CD4-positive, alpha-beta T cell (primary cell): Measurements from ENCODE around the gene D2HGDH. TPM values are rescaled to one million over a fixed set of nuclear protein-coding genes. Genes with fewer than 3 reads are reported as not detected.
A peak's percentile ranks its signal among the peaks of the same experiment; 100 is the strongest.

Source experiments
- ATAC-seq: fragments of 200-7000 bp; cut with Tn5 transposase; one replicate; pipeline ENCODE4 v1.10.0; 2022; ENCODE audit warnings: mild to moderate bottlenecking; ENCODE audit not compliant: poor library complexity
- CTCF ChIA-PET: fragments of 350-600 bp; sonication (Branson Sonifier 250); formaldehyde crosslinking; loops from one replicate; lab custom pipeline; 2021; ENCODE audit warnings: antibody characterized with exemption, inconsistent platforms; lab: Charles Lee
- POLR2A ChIA-PET: fragments of 350-600 bp; sonication (Branson Sonifier 250); formaldehyde crosslinking; loops from one replicate; lab custom pipeline; 2021; ENCODE audit warnings: antibody characterized with exemption, inconsistent platforms; lab: Charles Lee
- DNase-seq, 14 experiments: peaks; one replicate each; pipeline ENCODE4 v3.0.0-alpha.2; 2013 to 2020; ENCODE audit warnings: mixed read lengths in 2 of 14
- H3K27ac ChIP-seq, 2 donors: one replicate each; pipeline versions ENCODE4 v1.5.1 to v1.7.0; 2013; ENCODE audit warnings: low read length in 2 of 2, low read depth in 1 of 2, mild to moderate bottlenecking in 1 of 2
- H3K27me3 ChIP-seq, 2 experiments: 1 replicate in 1 of 2; 2 replicates in 1 of 2; pipeline versions ENCODE4 v1.6.1 to v1.7.0; 2013; ENCODE audit warnings: low read length in 2 of 2, control low read depth in 1 of 2, mild to moderate bottlenecking in 1 of 2, moderate library complexity in 1 of 2; ENCODE audit not compliant: insufficient read depth in 2 of 2, control insufficient read depth in 1 of 2
- H3K36me3 ChIP-seq: one replicate; pipeline ENCODE4 v1.6.1; 2013; ENCODE audit warnings: low read length, control low read depth; ENCODE audit not compliant: insufficient read depth
- H3K4me1 ChIP-seq: one replicate; pipeline ENCODE4 v1.6.1; 2013; ENCODE audit warnings: low read length, control low read depth; ENCODE audit not compliant: insufficient read depth
- H3K4me3 ChIP-seq: one replicate; pipeline ENCODE4 v1.5.1; 2013; ENCODE audit warnings: mild to moderate bottlenecking, low read length, moderate library complexity
- H3K9me3 ChIP-seq, 2 experiments: 1 replicate in 1 of 2; 2 replicates in 1 of 2; pipeline versions ENCODE4 v1.6.1 to v1.7.0; 2013; ENCODE audit warnings: low read length in 2 of 2, mild to moderate bottlenecking in 2 of 2, control low read depth in 1 of 2, moderate library complexity in 1 of 2; ENCODE audit not compliant: control insufficient read depth in 1 of 2, insufficient read depth in 1 of 2
- H3K27ac Mint-ChIP-seq: one replicate; pipeline ENCODE4 v1.8.0; 2020; ENCODE audit warnings: mixed read lengths
- H3K27me3 Mint-ChIP-seq: one replicate; pipeline ENCODE4 v1.8.0; 2021; ENCODE audit warnings: mixed read lengths
- H3K36me3 Mint-ChIP-seq: one replicate; pipeline ENCODE4 v1.8.0; 2021; ENCODE audit warnings: low read depth, mixed read lengths
- H3K4me1 Mint-ChIP-seq: one replicate; pipeline ENCODE4 v1.8.0; 2021; ENCODE audit warnings: low read depth, mixed read lengths
- H3K4me3 Mint-ChIP-seq: one replicate; pipeline ENCODE4 v1.8.0; 2020; ENCODE audit warnings: mild to moderate bottlenecking, mixed read lengths
- H3K9me3 Mint-ChIP-seq: one replicate; pipeline ENCODE4 v1.8.0; 2020; ENCODE audit warnings: mixed read lengths
- intact Hi-C, 2 experiments: fragments of 100-400 bp; cut with DNase I in 1 of 2; cut with micrococcal nuclease in 1 of 2; formaldehyde crosslinking; loops; one replicate each; pipeline versions ENCODE4 v1.15.1 to v1.9.0; 2023 to 2025; cut with DNase I, micrococcal nuclease
- total RNA-seq, 174 experiments: library from RNA in 2 of 174; stranded (reverse) in 2 of 174; gene quantifications; one replicate each; pipeline ENCODE4 v1.2.3 and lab custom pipeline; 2021 to 2026
- TF ChIP-seq, protein P1 (sequence below): fragments of 200-600 bp; IDR thresholded peaks from one replicate; pipeline ENCODE4 v1.8.0; 2022; ENCODE audit warnings: antibody characterized with exemption, mild to moderate bottlenecking

D2HGDH gene
- total RNA-seq, 2 experiments from 2014 or later, result 27.6 to 30.6 TPM

DNA sequence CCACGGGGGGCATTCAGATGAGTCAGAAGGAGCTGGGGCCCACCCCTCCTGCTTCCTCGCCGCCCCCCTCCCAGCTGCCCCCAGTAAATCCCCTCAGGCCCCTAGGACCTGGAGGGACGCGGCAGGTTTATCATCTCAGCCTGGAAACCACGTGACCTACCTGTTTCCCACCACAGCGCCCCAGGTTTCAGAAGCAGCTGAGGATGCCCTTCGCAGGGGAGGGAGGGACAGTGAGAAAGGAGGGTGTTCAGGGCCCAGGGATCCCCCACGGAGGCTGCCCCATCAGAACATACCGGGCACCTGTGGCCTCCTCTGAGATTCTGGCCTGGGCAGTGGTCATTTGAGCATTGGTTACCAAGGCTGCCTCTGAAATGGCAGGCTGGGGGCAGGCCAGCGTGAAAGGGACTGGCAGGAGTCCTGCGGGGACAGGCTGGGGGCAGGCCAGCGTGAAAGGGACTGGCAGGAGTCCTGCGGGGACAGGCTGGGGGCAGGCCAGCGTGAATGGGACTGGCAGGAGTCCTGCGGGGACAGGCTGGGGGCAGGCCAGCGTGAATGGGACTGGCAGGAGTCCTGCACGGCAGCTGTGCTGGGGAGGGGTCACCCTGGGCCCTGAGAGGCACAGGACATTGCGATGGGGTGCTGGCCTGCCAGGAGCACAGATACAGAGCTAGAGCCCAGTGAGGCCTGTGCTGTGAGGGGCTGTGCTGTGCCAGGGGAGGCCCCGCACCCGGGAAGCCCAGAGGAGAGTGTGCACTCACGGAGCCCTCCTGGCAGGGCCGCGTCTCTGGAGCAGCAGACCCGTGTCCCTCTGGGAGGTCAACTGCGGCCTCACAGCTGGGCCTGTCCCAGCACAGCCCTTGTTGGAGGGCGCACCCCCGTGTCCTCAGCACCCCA lies 76.1 kb downstream of the D2HGDH start:
- Histone ChIP-seq H3K4me1 (peaks cover 15% of the 10 kb centered on the region), H3K27me3 (no peaks in the 10 kb centered on the region), H3K4me3 (no peak overlapping the region), H3K9me3 (no peaks in the 10 kb centered on the region), H3K36me3 (no peaks in the 10 kb centered on the region), H3K27ac (no peak overlapping the region)
- Mint-ChIP-seq H3K4me3 (no peak overlapping the region), H3K27ac (no peak overlapping the region), H3K27me3 (peaks cover 11% of the 10 kb centered on the region), H3K36me3 (no peaks in the 10 kb centered on the region), H3K4me1 (peaks cover 5% of the 10 kb centered on the region), H3K9me3 (no peaks in the 10 kb centered on the region)
- intact Hi-C loops, result loop anchor here in 1 of 2 experiments (10.0 kb wide), 1 partner anchor 54 kb away; the partner anchor contains the start of gene RTP5
- DNase-seq, result peak in 1 of 14 experiments; percentile 21
- POLR2A ChIA-PET, result no interaction called here
- no peak for ATAC-seq
- CTCF ChIA-PET, result no interaction called here
- TF ChIP-seq, protein P1, sequence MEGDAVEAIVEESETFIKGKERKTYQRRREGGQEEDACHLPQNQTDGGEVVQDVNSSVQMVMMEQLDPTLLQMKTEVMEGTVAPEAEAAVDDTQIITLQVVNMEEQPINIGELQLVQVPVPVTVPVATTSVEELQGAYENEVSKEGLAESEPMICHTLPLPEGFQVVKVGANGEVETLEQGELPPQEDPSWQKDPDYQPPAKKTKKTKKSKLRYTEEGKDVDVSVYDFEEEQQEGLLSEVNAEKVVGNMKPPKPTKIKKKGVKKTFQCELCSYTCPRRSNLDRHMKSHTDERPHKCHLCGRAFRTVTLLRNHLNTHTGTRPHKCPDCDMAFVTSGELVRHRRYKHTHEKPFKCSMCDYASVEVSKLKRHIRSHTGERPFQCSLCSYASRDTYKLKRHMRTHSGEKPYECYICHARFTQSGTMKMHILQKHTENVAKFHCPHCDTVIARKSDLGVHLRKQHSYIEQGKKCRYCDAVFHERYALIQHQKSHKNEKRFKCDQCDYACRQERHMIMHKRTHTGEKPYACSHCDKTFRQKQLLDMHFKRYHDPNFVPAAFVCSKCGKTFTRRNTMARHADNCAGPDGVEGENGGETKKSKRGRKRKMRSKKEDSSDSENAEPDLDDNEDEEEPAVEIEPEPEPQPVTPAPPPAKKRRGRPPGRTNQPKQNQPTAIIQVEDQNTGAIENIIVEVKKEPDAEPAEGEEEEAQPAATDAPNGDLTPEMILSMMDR, result no peak

DNA sequence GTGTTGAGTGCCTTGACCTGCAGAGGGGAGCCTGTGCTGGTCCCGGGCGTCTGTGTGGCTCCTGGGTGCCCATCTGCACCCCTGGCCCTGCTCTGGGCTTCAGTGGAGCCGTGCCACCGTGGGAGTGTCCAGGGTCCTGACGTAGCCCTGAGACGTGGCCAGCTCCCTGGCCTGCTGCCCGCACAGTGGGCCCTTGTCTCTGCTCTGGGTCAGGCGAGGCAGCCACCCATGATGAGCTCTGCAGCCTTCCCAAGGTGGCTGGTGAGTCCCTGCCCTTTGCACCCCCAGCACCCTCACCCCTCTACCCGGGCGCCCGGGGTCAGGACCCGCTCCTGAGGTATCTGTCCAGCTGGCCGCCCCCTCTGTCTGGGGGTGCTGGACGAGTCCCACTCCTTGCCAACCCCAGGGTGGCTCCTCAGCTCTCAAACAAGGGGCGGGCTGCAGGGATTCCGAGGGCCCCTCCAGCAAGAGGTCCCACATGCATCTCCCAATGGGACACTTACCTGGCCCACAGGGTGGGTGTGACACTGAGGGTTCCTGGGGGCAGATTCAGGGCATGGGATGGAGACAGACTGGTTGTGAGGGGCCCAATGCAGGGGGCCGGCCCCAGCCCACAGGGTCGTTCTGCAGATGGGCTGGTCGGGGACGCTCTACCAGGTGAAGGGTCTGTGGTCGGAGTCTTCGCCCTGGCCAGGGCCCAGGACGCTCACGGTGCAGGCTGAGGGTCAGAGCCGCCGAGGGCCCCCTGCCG lies 76.9 kb downstream of the D2HGDH start:
- POLR2A ChIA-PET, result no interaction called here
- Mint-ChIP-seq H3K27me3 (peaks cover 11% of the 10 kb centered on the region), H3K36me3 (no peaks in the 10 kb centered on the region), H3K27ac (no peak overlapping the region), H3K9me3 (no peaks in the 10 kb centered on the region), H3K4me3 (no peak overlapping the region), H3K4me1 (peaks cover 5% of the 10 kb centered on the region)
- Histone ChIP-seq H3K27ac (no peak overlapping the region), H3K27me3 (no peaks in the 10 kb centered on the region), H3K4me1 (peaks cover 15% of the 10 kb centered on the region), H3K36me3 (no peaks in the 10 kb centered on the region), H3K4me3 (no peak overlapping the region), H3K9me3 (no peaks in the 10 kb centered on the region)
- DNase-seq (no peak), ATAC-seq (no peak)
- intact Hi-C loops, result loop anchor here in 1 of 2 experiments (10.0 kb wide), 1 partner anchor 53 kb away; the partner anchor contains the start of gene RTP5
- CTCF ChIA-PET, result no interaction called here
- TF ChIP-seq, protein P1, result no peak

DNA sequence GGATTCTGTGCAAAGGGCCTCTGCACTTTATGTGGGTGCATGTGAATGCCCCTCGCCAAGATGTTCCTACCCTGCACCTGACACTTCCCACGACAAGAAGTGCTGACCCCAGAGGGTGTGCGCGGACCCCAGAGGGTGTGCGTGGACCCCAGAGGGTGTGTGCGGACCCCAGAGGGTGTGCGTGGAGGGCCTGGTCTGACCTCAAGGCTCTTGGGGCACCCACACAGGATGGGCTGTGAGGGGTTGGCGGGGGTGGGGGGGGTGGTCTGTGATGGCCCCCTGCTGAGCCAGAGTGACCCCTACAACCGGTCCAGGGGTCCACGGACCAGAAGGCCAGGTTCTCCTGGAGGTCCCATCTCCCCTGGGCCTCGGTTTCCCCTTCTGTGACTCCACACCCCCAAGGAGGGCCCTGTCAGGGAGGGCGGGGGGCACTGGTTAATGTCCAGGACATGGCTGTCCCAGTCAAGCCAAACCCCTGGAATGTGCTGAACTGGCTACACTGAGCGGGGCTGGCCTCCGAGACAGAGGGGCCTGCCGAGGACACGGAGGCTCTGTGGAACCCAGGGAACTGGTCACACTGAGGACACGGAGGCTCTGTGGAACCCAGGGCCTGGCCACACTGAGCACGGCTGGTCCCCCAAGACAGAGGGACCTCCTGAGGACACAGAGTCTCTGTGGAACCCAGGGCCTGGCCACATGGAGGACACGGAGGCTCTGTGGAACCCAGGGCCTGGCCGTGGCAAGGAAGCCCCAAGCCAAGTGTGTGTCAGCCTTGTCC lies 77.7 kb downstream of the D2HGDH start:
- H3K4me3 ChIP-seq, result no peak overlapping the region
- H3K9me3 ChIP-seq, result no peaks in the 10 kb centered on the region
- H3K27me3 ChIP-seq, result no peaks in the 10 kb centered on the region
- intact Hi-C loops, result loop anchor here in 1 of 2 experiments (10.0 kb wide), 1 partner anchor 53 kb away; the partner anchor contains the start of gene RTP5
- CTCF ChIA-PET, result no interaction called here
- no peak for ATAC-seq
- H3K27ac Mint-ChIP-seq, result no peak overlapping the region
- peaks cover 22% of the 10 kb centered on the region for H3K4me1 ChIP-seq
- H3K36me3 Mint-ChIP-seq, result no peaks in the 10 kb centered on the region
- peaks cover 11% of the 10 kb centered on the region for H3K27me3 Mint-ChIP-seq
- H3K4me3 Mint-ChIP-seq, result no peak overlapping the region
- H3K36me3 ChIP-seq, result no peaks in the 10 kb centered on the region
- DNase-seq, result no peak
- H3K27ac ChIP-seq, result no peak overlapping the region
- TF ChIP-seq, protein P1, result no peak
- H3K4me1 Mint-ChIP-seq, result peaks cover 5% of the 10 kb centered on the region
- POLR2A ChIA-PET, result no interaction called here
- no peaks in the 10 kb centered on the region for H3K9me3 Mint-ChIP-seq
